ENCODE results near the gene UROC1. TPM values are rescaled to one million over a fixed set of nuclear protein-coding genes. Genes with fewer than 3 reads are reported as not detected.
A peak's percentile ranks its signal among the peaks of the same experiment; 100 is the strongest.

Gene UROC1
- total and polyA plus RNA-seq, 8 donors = 0.08 to 0.24 (median 0.13) TPM; not detected in 3

GRCh38 chr3:126500016-126500415 lies 17.6 kb downstream of the UROC1 start:
- Histone ChIP-seq H3K27me3 (peaks cover 0 to 17% of the 10 kb centered on the region in 2 donors), H3K4me1 (peaks cover 0 to 4% of the 10 kb centered on the region in 2 donors), H3K9me3 (no peaks in the 10 kb centered on the region), H3K4me3 (no peak overlapping the region), H3K27ac (no peak overlapping the region), H3K36me3 (no peaks in the 10 kb centered on the region)
- peak in 1 of 4 donors; percentile 55 for DNase-seq
- ATAC-seq = no peak
- intact Hi-C loops (cut with DNase I) = no loop called here
- TF ChIP-seq, protein P1, sequence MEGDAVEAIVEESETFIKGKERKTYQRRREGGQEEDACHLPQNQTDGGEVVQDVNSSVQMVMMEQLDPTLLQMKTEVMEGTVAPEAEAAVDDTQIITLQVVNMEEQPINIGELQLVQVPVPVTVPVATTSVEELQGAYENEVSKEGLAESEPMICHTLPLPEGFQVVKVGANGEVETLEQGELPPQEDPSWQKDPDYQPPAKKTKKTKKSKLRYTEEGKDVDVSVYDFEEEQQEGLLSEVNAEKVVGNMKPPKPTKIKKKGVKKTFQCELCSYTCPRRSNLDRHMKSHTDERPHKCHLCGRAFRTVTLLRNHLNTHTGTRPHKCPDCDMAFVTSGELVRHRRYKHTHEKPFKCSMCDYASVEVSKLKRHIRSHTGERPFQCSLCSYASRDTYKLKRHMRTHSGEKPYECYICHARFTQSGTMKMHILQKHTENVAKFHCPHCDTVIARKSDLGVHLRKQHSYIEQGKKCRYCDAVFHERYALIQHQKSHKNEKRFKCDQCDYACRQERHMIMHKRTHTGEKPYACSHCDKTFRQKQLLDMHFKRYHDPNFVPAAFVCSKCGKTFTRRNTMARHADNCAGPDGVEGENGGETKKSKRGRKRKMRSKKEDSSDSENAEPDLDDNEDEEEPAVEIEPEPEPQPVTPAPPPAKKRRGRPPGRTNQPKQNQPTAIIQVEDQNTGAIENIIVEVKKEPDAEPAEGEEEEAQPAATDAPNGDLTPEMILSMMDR (IDR thresholded peaks at IDR 0.05) = no peak

- H3K27me3 ChIP-seq = peaks cover 0 to 10% of the 10 kb centered on the region in 2 donors
- H3K4me1 ChIP-seq = peaks cover 0 to 4% of the 10 kb centered on the region in 2 donors
- no peak overlapping the region for H3K27ac ChIP-seq
- intact Hi-C loops (cut with DNase I) = no loop called here
- no peaks in the 10 kb centered on the region for H3K9me3 ChIP-seq
- TF ChIP-seq, protein P1 (IDR thresholded peaks at IDR 0.05) = no peak
- ATAC-seq (no peak), DNase-seq (peak in 1 of 4 donors; percentile 73)
- H3K36me3 ChIP-seq = no peaks in the 10 kb centered on the region
- no peak overlapping the region for H3K4me3 ChIP-seq
These were observed 18.2 kb downstream of the UROC1 start for GRCh38 chr3:126499401-126499800.

DNA sequence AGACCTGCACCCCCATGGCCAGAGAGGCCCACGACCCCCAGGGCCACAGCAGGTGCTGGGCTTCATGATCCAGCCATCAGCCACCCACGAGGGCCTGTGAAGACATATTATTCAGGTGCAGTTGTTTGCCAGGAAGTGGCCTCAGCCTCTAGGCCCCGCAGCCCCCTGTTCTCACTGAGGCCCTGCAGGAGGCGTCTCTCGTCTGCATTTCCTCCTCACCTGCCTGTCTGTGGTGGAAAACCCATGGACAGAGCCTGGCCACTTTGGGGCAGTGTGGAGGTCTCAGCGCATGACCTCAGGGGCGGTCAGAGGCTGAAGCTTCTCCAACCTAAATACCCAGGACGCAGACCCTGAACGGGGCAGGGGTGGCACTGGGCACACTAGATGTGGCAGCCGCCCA lies 18.6 kb downstream of the UROC1 start:
- peaks cover 0 to 4% of the 10 kb centered on the region in 2 donors for H3K4me1 ChIP-seq
- intact Hi-C loops (cut with DNase I) = no loop called here
- TF ChIP-seq, protein P1 (IDR thresholded peaks at IDR 0.05) = no peak
- no peaks in the 10 kb centered on the region for H3K9me3 ChIP-seq
- no peak overlapping the region for H3K27ac ChIP-seq
- DNase-seq (peak in 1 of 4 donors; percentile 51), ATAC-seq (no peak)
- H3K4me3 ChIP-seq = no peak overlapping the region
- H3K36me3 ChIP-seq = no peaks in the 10 kb centered on the region
- H3K27me3 ChIP-seq = peaks cover 0 to 6% of the 10 kb centered on the region in 2 donors

GRCh38 chr3:126498461-126498860 lies 19.1 kb downstream of the UROC1 start:
- DNase-seq (peak in 1 of 4 donors; percentile 42), ATAC-seq (no peak)
- no peaks in the 10 kb centered on the region for H3K9me3 ChIP-seq
- H3K27me3 ChIP-seq = peaks cover 0 to under 1% of the 10 kb centered on the region in 2 donors
- H3K36me3 ChIP-seq = no peaks in the 10 kb centered on the region
- H3K4me3 ChIP-seq = no peak overlapping the region
- no peak overlapping the region for H3K27ac ChIP-seq
- TF ChIP-seq, protein P1 (IDR thresholded peaks at IDR 0.05) = no peak
- peaks cover 0 to 4% of the 10 kb centered on the region in 2 donors for H3K4me1 ChIP-seq
- intact Hi-C loops (cut with DNase I) = no loop called here

GRCh38 chr3:126497956-126498355 lies 19.6 kb downstream of the UROC1 start:
- intact Hi-C loops (cut with DNase I) = no loop called here
- peak in 1 of 4 donors; percentile 54 for DNase-seq

More at GRCh38 chr3:126497956-126498355, 19.6 kb downstream of the UROC1 start:
- Histone ChIP-seq H3K4me3 (no peak overlapping the region), H3K36me3 (no peaks in the 10 kb centered on the region), H3K27me3 (no peaks in the 10 kb centered on the region), H3K27ac (no peak overlapping the region), H3K4me1 (peaks cover 0 to 4% of the 10 kb centered on the region in 2 donors), H3K9me3 (no peaks in the 10 kb centered on the region)
- no peak for ATAC-seq
- TF ChIP-seq, protein P1 (IDR thresholded peaks at IDR 0.05) = no peak
